Iris pigment epithelial cell (primary cell): ENCODE data around the gene DAB1.
A peak's percentile ranks its signal among the peaks of the same experiment; 100 is the strongest.
"Not testable (repeated sequence)": the region's sequence is repeated elsewhere in the genome, so short reads cannot be mapped to it uniquely, and the experiment has no call there.

ENCODE experiments used
- DNase-seq: peaks from one replicate; pipeline ENCODE4 v3.0.0-alpha.2; 2011; ENCODE audit warnings: low read depth

DAB1 gene

GRCh38 chr1:57117753-57118152 lies 306.1 kb downstream of the DAB1 start:
- no peak for DNase-seq

- DNase-seq, result no peak
These were observed 307.0 kb downstream of the DAB1 start for GRCh38 chr1:57116871-57117270.

DNA sequence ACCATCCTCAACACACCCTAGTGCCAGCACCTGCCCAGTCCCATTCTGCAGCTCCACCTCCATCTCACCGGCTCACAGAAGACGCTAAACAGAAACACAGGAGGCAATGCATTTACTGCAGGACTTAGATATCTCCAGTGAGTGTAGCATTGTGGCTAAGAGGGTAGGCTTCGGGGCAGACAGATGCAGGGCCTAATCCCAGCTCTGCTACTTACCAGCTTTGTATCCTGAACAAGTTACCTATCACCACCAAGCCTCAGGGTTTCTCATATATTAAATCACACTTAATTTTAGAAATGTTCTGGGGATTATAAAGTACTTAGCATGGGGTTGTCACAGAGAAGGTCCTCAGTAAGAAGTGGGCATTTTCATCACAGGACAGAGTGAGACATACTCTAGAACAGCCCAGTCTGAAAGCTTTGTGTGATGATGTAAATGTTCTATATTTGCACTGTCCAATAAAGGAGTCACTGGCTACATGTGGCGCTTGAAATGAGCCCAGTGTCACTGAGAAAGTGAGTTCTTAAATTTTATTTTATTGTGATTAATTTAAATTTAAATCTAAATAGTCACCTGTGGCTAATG lies 308.7 kb downstream of the DAB1 start:
- DNase-seq, result no peak

- peak; percentile 9 for DNase-seq
These were observed 311.7 kb downstream of the DAB1 start for GRCh38 chr1:57112148-57112547.

- no peak for DNase-seq
These were observed 312.7 kb downstream of the DAB1 start for GRCh38 chr1:57111175-57111574.

DNA sequence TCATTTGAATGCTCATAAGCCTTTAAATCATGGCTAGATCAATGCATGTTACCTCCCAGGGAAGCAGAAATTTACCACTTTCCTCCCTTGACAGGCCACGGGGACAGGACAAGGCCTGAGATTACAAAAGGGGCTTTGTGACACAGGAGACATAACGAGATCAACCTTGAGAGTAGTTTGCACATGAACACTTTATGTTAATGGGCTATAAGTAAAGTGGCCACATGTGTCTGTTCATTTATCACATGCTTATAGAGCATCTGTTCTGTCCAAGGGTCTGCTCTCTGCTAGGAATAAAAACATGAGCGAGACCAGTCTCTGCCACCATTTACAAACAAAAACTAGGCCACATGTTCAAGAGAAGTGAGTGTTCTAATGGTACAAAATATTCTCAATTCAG lies 314.0 kb downstream of the DAB1 start:
- DNase-seq, result no peak

DNA sequence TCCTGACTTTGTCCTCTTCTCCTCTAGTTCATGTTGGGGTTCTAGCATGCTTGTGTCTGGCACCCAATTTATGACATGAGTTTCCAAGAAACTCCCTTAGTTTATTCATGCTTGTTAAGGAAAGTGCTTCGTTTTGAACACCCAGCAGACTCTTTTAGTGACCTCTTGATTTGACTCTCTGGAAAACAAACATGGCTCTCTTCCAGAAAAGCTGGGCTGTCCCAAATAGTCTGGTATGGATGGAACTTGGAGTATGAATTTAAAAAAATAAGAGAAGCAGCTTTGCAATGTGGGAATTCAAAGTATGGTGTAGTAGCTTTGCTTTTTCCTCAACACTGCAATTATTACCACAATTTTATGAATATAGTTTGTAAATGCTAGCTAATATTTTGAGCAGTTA lies 314.6 kb downstream of the DAB1 start:
- no peak for DNase-seq

GRCh38 chr1:57106296-57106695 lies 317.6 kb downstream of the DAB1 start:
- DNase-seq, result no peak

DNA sequence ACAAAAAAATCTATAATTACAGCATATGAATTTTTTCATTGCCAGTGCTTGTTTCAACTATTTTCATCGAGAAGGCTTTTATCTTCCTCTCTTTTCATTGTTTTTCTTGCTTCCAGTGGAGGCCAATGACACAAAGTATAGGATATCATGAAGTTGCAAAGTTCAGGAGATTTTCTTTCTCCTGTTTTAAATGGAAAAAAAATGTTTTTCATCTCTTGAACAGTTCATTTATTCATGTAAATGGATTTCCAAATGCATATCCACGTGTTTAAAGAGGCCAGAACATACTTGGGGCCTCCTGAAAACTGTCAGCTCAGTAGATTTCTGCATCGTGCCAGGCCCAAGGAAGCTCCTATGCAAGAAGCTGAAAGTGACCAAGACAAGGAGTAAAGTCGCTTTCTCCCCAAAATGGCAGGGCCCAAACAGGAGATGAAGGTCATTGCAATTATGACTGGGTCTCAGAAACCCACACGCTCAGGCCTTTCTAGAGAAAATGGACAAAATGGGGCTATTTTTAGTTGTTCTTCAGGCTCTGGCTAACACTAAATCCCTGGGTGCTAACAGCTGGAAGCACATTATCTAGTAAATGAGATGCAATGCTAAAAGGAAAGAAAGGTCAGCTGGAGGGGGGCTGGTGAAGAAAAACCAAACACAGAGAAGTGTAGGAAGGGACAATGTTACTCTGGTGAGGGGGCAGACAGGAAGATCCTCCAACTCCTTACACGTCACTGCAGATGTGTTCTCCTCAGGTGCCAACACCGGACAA lies 321.1 kb downstream of the DAB1 start:
- no peak for DNase-seq

DNA sequence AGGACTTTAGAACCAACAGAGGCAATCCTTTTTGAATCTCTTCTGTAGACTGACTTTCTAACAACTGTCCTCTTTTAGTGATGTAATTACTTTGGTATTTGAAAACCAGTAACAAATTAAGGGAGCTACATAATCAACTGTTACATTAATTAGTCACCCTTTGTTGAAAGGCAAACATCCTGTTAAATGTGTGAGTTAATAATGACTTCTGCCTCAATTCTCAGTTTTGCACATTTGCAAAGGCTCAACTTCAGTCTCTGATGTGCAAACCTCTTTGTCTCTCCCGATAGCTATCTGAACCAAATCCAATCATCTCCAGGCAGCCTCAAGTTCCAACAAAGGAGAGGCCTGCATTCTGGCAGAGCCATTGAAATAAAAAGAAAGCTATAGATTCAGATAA lies 322.7 kb downstream of the DAB1 start:
- no peak for DNase-seq

- DNase-seq, result no peak
These were observed 329.1 kb downstream of the DAB1 start for GRCh38 chr1:57094749-57095148.

- DNase-seq, result no peak
These were observed 330.7 kb downstream of the DAB1 start for GRCh38 chr1:57093122-57093521.

DNA sequence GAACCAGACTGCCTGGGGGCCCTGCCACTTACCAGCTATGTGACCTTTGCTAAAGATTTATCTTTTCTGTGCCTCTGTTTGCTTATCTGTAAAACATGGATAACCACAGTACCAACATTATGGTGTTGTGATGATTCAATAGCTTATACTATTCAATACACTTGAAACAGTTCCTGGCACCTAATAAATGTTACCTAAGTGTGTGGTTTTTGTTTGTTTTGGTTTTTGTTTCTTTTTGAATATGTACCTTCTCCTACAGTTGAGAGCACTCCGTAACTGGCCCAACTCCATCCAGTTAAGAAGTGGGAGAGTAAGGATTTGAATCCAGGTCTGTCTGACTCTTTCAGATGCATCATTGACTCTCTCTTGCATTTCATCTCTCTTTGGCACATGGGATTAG lies 332.2 kb downstream of the DAB1 start:
- DNase-seq, result no peak

DNA sequence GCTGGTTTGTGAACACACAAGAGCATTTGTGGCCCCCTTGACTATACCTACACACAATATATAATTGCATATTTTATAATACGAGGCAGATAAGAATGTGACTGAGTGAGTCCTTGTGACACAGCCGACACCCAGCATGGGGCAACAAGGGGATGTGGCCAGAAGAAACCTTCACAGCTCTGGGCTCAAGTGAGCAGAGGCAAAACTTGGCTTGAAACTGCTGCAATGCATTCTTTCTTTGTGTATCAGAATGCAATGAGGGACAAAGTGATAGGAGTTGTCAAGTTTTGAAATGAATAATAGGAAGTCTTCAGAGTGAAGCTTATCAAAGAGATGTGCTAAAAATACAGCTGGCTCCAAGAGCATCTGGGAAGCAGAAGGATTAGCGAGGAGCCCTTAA lies 334.0 kb downstream of the DAB1 start:
- no peak for DNase-seq

GRCh38 chr1:57089221-57089620 lies 334.6 kb downstream of the DAB1 start:
- no peak for DNase-seq

DNA sequence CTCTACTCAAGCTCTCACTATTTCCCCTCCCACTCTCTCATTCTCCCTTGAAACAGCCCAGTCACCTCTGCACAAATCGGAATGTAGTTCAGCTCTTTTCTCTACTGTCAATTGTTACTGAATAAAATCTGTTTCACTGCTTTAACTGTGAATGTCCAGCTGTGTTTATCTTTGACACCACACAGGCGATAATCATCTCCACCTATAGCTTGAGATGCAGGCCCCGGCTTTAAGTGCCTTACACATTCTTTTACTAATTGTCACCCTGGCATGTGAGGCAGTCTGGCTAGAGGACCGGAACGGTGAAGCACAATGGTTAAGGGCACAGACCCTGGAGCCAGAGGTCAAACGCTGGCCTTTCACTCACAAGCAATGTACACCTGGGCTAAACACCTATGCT lies 335.2 kb downstream of the DAB1 start:
- DNase-seq, result no peak

DNA sequence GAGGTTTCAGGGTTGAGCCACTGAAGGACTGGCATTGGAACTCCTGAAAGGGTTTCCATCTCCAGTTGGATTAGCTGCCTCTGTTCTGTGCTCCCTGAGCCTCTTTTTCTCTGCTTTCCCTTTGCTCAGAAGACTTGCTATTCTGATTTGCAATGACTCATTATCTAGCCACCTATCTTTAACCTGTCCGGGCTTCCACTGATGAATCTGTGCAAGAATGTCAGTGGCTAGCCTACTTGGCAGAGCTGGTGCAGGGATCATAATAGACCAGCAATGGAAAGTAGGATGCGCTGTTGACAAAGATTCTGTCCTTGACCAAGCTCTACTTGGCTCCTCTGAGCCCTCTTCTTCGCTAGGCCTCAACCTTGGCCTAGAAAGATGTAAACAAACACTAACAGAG lies 336.2 kb downstream of the DAB1 start:
- DNase-seq, result not testable (repeated sequence)

GRCh38 chr1:57086154-57086553 lies 337.7 kb downstream of the DAB1 start:
- DNase-seq, result no peak

GRCh38 chr1:57084701-57085100 lies 339.2 kb downstream of the DAB1 start:
- no peak for DNase-seq

DNA sequence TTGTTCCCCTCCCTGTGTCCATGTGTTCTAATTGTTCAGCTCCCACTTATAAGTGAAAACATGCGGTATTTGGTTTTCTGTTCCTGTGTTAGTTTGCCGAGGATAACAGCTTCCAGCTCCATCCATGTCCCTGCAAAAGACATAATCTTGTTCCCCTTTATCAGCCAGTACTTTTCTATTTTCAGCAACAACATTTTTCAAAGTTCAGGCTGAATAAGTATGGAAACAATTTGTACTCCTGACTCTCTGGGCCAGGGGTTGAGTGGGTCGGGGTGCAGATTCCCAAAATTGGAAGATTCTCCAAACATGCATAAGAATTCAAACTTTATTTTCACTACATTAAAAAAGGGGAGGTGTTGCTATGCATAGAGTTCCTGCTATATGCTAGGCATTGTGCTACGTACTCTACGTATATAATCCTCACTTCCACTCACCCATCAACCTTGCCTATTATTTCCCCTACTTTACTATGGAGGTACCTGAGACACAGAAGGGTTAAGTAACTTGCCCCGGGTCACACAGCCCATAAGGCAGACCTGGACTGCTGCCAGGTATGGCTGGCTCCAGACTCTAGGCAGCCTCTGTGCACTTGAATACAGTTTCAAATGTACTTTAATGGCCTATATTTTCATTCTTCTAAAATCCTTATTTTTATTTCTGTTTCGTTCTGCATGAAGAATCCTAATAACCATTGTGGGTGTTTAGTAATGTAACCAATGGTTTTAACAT lies 341.0 kb downstream of the DAB1 start:
- DNase-seq, result no peak

GRCh38 chr1:57079454-57080157 lies 344.3 kb downstream of the DAB1 start:
- DNase-seq, result no peak

- no peak for DNase-seq
These were observed 351.3 kb downstream of the DAB1 start for GRCh38 chr1:57072401-57073110.
